Activated T-helper 1 cell treated with Interleukin-2 at 50 U/mL for 16 hours (primary cell): ENCODE measurements around the gene RBM17.
"Not testable (repeated sequence)": the region's sequence is repeated elsewhere in the genome, so short reads cannot be mapped to it uniquely, and the experiment has no call there.

Source experiments
- DNase-seq: peaks from one replicate; pipeline ENCODE4 v3.0.0-alpha.2; 2020; ENCODE audit warnings: low read depth

The RBM17 gene

GRCh38 chr10:6112893-6113292 is 24.1 kb downstream of the RBM17 start:
- DNase-seq, result no peak

- DNase-seq, result no peak
Observed at GRCh38 chr10:6114299-6114698, 25.5 kb downstream of the RBM17 start.

GRCh38 chr10:6114805-6115341 is 26.0 kb downstream of the RBM17 start:
- DNase-seq, result no peak

GRCh38 chr10:6115411-6115810 is 26.6 kb downstream of the RBM17 start:
- no peak for DNase-seq

- no peak for DNase-seq
Observed at GRCh38 chr10:6115824-6116350, 27.1 kb downstream of the RBM17 start.

GRCh38 chr10:6116806-6117205 is 28.0 kb downstream of the RBM17 start:
- DNase-seq, result no peak

- no peak for DNase-seq
Observed at GRCh38 chr10:6117711-6118110, 28.9 kb downstream of the RBM17 start.

GRCh38 chr10:6119423-6119822 is 30.6 kb downstream of the RBM17 start:
- DNase-seq, result no peak

GRCh38 chr10:6119962-6120361 is 31.1 kb downstream of the RBM17 start:
- no peak for DNase-seq

GRCh38 chr10:6120691-6121090 is 31.9 kb downstream of the RBM17 start:
- no peak for DNase-seq

- no peak for DNase-seq
Observed at GRCh38 chr10:6121146-6121545, 32.3 kb downstream of the RBM17 start.

- no peak for DNase-seq
Observed at GRCh38 chr10:6123532-6123931, 34.7 kb downstream of the RBM17 start.

- no peak for DNase-seq
Observed at GRCh38 chr10:6124666-6125065, 35.8 kb downstream of the RBM17 start.

GRCh38 chr10:6127461-6127860 is 38.6 kb downstream of the RBM17 start:
- not testable (repeated sequence) for DNase-seq

- no peak for DNase-seq
Observed at GRCh38 chr10:6128087-6128486, 39.3 kb downstream of the RBM17 start.

- no peak for DNase-seq
Observed at GRCh38 chr10:6128591-6129251, 39.9 kb downstream of the RBM17 start.

GRCh38 chr10:6130848-6131470 is 42.1 kb downstream of the RBM17 start:
- DNase-seq, result no peak

- no peak for DNase-seq
Observed at GRCh38 chr10:6133331-6134098, 44.7 kb downstream of the RBM17 start.

- DNase-seq, result no peak
Observed at GRCh38 chr10:6134099-6134823, 45.4 kb downstream of the RBM17 start.

- DNase-seq, result no peak
Observed at GRCh38 chr10:6135039-6135438, 46.2 kb downstream of the RBM17 start.

GRCh38 chr10:6135589-6136168 is 46.8 kb downstream of the RBM17 start:
- no peak for DNase-seq
